G401.6 (cell line): ENCODE data around the gene RNF43.
"Not testable (repeated sequence)": the region's sequence is repeated elsewhere in the genome, so short reads cannot be mapped to it uniquely, and the experiment has no call there.

Source experiments
- FAIRE-seq: peaks from 2 replicates; lab custom pipeline; 2012; peaks lifted over from hg19 to GRCh38; lab: Jason Lieb, UNC

Gene RNF43

DNA sequence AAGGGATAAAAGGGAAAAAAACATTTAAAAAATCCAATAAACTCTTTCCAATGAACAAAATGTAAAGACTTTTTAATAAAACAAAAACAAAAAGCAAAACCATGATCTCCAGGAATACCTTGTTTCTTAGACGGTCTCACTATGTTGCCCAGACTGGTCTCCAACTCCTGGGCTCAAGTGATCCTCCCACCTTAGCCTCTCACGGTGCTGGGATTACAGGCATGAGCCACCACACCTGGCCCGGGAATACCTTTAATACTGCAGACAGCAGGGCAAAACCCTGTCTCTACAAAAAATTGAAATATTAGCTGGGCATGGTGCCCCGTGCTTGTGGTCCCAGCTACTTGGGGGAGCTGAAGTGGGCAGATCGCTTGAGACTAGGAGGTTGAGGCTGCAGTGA, 7.9 kb downstream of the RNF43 start:
- FAIRE-seq = no peak

DNA sequence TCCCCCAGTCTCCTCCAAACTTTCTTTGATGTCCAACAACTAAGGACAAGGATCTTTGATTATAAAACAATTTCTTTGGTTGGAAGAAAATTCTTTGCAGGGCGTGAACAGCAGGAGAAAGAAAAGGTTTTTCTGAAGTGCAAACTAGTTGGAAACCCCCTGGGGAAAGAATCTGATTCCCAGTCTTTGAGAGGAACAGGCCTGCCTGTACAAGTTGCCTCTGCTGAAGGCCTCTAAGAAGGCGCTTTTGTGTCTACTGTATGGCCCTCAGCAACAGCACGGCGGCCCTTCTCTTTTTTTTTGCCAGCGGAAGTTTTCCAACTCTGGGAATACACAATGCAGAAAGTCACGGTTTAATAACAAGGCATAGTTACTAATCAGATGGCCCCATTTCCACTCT, 14.0 kb downstream of the RNF43 start:
- no peak for FAIRE-seq

DNA sequence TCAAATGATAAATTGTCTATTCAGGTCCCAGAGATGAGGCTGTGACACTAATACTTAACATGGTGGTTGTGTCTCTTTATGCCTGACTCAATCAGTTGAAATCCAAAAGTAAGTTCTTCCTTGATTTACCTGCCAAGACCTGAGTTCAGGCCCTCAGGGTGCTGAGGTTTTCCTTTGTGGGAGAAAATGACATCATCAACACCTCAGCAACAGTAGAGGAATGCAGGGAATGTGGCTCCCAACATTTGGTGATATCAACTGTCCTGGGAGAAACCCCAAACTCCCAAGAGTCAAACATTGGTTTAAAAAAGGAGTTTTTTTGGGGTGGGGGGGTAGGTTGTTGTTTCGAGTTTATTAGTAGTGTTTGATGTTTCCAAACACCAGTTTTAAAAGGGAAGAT, 14.7 kb downstream of the RNF43 start:
- no peak for FAIRE-seq

DNA sequence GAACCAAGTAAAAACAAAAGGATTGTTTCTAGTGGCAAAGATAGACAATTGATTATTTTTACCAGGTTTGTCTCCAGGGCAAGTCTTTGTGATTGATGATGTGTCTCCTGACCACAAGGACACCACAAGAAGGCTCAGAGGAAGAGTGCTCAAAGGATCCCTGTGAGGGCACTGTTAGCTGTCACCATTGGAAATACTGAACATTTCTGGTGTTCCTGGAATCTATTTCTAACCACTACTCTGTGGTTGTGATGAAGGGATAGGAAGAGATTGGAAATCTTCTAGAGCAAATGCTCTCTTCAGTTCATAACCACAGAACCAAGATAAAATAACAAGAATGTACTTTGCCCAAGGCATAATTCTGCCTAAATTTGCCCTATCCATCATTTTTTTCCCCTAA, 15.3 kb downstream of the RNF43 start:
- no peak for FAIRE-seq

DNA sequence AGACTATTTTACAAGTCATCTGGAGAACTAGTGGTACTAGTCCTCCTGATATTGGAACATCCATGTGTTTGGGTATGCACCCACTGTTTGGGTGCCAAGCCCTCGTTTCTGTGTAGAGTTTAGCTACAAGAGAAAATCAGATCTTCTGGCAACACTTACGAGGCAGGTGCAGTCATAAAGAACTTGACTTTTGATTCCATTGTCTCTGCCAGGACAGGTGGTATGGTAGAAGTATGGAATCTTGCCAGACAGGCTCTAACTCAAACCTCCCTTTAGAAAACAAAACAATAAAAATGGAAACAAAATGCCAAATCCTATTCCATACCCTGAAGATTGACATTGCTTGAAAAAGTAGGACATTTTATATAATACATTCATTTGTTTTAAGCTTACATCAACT, 16.0 kb downstream of the RNF43 start:
- FAIRE-seq = no peak

DNA sequence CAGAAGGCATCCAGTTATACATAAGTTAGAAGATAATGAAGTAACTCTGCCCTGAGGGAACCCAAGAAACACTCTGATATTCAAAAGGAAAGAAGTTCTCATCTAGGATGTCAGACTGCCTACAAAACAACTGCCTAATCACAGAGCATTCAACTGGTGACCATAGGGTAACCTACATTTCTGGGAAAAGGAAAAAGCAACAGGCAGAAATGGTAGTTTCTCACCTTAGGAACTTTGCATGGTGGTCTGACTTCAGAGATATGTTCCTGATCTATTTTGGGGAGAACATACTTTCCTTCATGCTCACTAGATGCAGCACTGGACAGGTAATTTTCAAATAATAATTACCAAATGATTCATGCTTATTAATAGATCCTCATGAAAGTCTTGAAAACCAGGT, 16.5 kb downstream of the RNF43 start:
- FAIRE-seq = no peak

DNA sequence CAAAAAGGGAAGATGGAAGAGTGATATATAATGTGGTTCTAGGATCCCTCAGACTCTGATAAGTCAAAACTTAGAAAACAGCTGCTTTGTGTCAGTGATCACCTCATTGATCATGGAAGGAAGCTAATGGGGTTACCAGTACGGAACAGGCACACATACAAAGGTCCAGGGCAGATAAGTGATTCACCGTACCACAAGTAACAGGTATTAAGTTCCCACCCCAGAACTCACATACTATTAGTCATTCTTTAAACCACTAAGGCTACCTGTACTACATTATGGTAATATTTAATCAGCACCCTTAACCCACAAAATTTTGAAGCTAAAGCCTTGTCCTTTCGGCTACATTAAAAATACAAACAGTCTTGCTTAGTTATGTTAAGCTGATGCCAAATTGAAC, 17.4 kb downstream of the RNF43 start:
- FAIRE-seq = no peak

DNA sequence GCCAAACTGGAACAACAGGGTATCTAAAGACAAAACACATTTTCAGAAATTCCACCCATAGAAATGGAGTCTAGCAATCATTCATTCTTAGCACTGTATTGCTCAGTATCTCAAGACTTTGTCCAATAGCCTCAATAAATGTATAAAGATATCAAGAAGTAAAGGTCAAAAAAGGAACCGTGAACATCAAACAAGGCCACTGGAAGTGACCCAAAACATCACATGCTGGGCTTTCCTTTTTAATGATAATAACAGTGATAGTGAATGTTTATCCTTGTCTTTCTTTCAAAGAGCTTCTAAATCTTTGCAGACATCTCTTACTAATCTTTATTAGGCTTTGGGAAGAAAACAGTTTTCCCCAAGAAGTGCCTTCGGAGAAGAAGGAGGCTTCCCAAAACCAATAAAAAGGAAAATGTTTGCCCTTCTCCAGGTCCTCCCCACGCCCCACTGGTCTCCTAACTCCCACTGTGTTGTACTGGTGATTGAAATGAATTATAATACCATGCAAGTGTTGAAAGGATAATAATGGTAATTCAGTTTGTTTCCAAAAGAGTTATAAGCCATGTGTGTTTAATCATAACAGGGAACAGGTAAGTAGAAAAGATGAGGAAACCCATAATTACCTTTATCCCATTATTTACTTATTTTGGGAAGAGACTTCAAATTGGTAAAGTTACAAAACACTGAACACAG, 18.6 kb downstream of the RNF43 start:
- FAIRE-seq = no peak

DNA sequence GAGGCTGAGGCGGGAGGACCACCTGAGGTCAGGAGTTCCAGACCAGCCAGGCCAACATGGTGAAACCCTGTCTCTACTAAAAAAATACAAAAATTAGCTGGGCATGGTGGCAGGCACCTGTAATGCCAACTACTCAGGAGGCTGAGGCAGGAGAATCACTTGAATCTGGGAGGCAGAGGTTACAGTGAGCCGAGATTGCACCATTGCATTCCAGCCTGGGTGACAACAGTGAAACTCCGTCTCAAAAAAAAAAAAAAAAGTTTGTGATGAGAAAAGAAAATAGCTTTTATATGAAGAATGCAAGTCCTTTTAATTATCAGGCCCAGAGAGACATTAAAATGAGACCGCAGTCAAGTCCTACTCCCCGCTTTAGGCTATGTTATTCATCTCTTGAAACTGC, 19.9 kb downstream of the RNF43 start:
- FAIRE-seq = not testable (repeated sequence)

DNA sequence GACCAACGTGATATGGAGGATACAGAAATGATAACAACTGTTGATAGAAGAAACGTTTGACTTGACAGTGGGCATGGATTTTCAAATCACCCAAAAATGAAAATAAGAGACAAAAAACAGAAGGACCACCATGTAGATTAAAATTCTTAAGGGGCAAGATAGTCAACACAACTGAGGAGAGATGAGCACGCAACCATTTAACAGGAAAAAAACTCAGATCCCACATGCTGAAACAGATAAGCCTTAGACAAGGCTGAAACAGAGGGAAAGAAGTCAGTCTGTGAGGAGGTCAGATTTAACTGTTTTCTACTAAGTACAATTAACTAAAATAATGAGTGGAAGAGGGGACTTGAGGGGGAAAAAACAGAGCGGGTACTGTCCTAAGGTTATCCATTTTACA, 21.2 kb downstream of the RNF43 start:
- FAIRE-seq = no peak

DNA sequence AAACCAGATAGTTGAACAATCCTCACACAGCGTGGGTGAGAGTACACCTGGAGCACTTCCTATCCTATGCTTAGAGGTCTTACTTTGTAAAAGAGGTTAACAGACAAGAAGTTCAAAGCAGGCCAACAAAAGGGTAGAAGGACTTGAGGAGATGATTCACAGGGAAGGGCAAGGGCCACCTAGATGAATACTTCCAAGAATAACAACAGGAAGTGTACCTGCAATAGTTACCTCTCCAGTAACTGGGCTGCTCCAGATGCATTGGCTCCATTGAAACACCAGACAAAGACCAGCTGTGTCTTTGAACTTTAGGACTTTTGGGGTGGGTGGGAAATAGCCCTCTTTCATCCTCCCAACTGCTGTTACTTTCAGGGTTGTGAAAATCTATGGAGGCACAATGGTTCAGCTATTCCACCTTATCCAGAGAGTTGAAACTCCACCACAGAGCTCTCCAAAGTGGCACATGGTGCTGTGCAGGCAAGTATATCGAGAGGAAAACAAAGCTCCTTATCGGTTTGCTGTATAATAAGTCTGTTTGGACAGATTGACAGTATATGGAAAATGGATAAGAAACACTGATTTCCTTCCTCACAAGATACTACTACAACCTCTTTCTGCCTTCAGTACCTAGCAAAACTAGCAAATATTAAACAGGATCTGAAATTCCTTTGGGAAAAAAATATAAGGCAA, 22.7 kb downstream of the RNF43 start:
- no peak for FAIRE-seq

DNA sequence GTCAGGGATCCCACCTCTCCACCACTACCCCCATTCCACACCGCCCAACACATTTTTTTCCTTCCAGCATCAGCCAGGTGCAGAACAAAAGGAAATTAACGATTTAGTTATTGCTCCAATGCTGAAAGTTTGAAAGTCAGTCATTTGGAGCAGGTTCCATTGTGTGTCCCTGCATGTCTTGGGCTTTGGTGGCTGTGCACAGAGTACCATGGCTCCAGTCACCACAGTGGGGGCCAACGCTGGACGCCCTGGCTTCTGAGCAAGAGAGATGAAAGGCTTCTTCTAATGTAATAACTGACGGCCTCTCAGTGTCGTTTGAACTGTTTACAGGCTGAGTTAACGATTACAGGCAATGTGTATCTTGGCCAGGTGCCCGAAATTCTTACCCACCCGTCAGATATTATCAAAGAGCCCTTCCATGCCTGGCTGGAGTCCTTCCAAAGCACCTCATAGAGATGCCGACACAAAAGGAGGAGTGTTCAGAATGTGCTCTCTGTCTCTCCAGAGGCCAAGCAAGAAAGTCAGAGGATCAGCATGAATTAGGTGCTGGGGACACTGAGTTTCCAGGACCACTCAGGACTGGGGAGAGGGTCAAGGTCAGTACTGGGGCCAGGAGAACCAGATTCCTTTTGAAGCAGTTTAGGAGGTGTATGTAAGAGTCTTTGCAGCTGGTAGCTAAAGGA, 25.9 kb downstream of the RNF43 start:
- FAIRE-seq = no peak

DNA sequence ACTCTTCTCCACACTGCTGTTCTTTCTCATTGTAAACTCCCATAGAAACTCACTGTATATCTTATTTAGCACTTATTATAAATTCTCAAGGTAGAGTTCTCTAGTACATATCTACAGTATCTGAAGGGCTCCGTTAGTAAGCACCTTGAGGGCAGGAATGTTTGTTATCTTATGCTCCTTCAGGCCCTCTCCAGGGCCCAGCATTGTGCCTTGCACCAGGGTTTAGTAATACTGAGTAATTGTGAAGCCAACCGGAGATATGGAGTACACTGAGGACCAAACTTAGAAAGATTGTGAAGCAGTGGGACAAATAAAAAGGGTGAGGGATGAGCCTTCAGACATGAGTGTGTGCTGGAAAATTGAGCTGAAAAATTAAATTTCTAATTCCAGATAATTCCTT, 26.4 kb downstream of the RNF43 start:
- no peak for FAIRE-seq

DNA sequence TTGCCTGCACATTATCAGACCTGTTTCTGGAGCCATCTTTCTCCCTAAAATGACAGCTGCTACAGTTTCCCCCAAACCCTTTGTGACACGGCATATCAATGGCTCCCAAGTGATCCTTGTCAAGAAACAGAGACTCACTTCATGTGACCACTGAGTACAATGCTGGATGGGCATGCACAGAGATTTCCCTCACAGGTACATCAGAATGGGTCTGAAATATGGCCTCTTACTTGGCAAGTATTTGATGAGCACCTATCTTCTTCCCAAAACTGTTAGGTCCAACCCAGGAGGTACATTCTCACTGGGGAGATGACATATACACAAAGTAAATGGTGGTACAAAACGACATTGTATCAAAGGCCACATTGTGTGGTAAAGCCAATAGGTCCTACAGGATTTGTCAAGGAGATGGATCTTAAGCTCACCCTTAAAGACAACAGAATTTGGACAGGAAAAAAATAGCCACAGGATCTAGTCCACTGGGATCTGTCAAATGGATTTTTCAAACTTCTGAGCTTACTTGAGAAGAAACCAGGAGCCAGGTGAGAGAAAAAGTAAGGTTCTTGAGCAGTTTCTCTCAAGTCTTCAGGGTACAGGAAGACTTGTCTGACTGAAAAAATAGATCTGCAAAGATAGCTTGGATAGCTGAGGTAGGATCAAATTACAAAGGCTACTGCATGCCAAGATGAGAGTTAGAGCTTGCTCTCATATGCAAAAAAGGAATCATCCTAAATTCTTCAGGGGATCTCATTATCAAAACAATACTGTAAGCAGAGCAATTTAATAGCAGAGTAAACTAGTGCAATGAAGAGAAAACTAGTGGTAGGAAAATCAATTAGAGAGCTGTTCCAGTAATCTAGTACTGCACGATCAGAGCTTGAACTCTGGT, 28.8 kb downstream of the RNF43 start:
- FAIRE-seq = no peak

DNA sequence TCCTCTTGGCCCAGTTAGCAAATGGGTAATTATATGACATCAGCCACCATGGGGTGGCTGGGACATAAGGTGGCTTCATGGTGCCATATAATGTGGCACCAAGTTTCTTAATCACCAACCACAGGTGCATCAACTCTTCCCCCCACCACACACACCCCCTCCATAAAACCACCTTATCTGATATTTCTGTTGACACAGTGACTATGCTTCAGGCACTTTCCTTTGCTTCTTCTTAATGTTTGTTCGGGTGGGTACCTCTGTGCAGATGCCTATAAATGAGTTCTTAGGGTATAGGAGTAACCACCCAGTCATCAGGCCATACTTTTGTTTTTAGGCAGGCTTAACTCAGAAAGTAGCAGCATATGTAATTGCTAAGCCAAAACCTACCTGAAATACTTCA, 29.5 kb downstream of the RNF43 start:
- FAIRE-seq = no peak

DNA sequence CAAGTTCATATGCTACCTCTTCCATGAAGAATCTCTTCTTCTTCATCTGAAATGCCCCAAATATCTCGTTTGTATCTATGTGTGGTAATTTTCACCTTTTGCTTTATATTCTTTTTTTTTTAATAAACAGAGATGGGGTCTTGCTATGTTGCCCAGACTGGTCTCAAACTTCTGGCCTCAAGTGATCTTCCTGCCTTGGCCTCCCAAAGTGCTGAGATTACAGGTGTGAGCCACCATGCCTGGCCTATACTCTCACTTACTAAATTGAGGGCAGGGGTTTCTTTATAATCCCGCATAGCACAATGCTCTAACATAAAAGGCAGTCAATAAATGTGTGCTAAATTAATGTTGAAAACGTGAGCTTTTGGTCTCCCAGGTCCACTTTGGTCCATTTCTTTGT, 30.6 kb downstream of the RNF43 start:
- no peak for FAIRE-seq

DNA sequence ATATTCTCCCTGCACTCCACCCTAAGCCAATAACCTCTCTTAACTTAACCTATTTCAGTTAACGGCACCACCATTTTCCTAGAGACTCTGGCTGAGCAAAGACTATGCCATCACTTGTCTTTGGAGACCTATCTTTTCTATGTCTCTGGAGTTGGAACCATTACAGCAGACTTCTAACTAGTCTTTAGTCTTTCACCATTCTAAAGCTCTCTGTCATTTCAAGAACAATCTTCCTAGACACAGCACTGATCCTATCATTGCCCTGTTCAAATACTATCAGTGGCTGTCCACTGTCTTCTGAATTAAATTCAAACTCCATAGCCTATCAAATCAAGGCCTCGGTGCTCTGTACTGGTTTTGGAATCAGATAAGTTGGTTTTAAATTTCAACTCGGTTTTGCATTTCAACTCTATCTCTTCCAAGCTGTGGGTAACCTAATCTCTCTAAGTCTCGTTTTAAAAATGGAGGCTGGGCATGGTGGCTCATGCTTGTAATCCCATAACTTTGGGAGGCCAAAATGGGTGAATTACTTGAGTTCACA, 31.9 kb downstream of the RNF43 start:
- no peak for FAIRE-seq

DNA sequence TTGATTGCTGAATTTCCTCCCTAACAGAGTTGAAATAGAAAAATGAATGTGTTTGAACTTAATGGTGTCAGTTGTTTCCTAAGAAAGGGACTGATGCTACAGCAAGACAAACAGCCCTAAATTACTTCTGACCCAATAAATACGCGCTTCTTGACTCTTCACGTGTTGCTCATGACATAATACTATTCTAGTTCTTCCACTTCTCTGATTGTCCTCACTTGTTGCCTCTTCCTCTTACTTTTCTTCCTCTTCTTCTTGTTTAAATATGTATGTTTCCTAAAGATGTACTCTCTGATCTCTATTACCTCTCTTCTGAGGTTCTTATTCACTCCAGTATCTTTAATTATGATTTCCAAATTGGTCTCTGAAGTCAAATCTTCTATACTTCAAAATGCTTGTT, 32.4 kb downstream of the RNF43 start:
- FAIRE-seq = no peak

DNA sequence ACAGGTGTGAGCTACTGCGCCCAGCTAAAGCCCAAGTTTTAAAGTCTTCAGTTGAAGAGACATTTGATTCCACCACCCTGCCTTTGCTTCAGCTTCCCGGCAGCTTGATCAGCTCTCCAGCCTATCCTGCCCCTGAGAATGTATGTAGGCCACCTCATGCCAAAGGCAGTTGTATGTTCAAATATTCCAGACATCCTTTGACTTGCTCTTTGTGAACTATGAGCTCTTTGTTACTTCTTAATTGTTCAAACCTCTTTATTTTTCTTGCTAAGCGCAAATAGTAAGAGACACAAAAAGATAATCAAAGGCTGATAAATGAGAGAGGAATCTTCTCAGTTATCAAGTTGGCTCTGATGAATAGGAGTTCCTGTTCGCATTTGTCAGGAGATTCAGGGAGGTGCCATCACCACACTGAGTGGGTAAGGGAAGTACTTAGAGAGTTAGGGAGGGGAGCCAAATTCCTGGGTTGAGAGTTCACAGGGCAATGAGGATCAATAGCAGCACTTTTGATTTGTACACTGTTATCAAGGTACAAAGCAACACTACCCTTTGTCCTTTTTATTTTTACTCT, 33.4 kb downstream of the RNF43 start:
- no peak for FAIRE-seq

DNA sequence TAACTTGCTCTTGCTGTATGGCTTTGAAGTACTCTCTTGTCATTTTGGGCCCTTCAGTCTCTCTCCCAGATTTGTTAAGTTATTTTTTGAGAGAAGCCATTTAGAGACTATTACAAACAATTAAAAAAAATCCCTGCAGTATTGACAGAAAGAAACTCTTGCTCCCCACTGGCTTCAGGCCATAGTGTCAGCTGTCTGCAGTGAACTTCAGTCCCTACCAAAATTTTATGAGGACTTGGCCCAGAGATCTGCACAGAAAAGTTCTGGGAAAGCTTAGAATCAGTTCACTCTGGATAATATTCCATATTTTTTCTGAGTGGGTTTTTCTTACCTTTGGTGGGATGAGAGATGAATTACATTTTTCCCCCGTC, 34.5 kb downstream of the RNF43 start:
- no peak for FAIRE-seq

DNA sequence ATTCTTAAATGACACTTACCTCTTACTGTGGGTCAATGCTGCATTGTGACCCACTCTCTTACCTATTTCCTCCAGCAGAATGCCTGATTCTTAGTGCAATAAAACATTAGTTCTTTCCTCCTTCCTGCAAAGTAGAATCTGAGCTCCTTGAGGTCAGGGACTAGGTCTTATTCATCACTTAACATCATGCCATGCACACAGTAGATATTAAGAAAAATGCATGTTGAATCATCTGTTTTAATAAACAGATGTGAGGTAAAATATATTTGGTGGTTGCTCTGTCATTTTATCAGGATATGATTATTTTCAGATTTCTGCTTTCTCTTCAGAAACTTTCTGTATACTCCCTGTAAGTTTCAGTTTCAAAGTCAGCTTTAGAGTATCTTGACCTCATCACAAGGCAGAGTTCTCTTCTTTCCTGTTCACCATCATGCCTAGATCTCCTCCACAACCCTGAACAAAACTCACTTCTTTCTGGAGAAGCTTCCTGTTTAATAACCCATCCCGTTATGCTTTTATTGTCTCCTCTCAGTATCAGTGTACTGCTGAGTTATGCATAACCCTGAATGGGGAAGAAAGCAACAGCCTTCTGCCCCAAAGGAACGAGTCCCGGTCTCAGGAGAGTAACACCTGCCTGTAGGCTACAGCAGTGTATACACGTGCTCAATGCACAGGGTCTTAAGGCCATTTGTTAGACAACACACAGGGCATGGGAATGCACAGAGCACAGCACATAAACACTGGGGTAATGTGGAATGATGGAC, 35.0 kb downstream of the RNF43 start:
- FAIRE-seq = no peak
